ENCODE measurements around the gene KRTAP25-1. TPM values are rescaled to one million over a fixed set of nuclear protein-coding genes. Genes with fewer than 3 reads are reported as not detected.

Gene KRTAP25-1
- total RNA-seq (not detected), polyA plus RNA-seq (not detected), total RNA-seq (0 to 0.06 (median 0) reads per million in 6 experiments)

- no peak within 1 kb of the TSS for H3K27ac Mint-ChIP-seq
- H3K36me3 Mint-ChIP-seq: no peaks in the 10 kb centered on the region
- POLR2A ChIA-PET: no interaction called here
- peaks cover 0 to 5% (median 0%) of the 10 kb centered on the region in 9 donors for H3K9me3 Mint-ChIP-seq
- H3K4me3 Mint-ChIP-seq: no peak within 1 kb of the TSS
- no peaks in the 10 kb centered on the region for H3K4me1 Mint-ChIP-seq
- DNase-seq (no peak), ATAC-seq (no peak)
- H3K27me3 Mint-ChIP-seq: peaks cover 0 to 14% (median 3%) of the 10 kb centered on the region in 5 donors
Observed at GRCh38 chr21:30289215-30289614, at the start of gene KRTAP25-1. Gene KRTAP25-1 (minus strand): TSS chr21:30289514. CDS start chr21:30289490, 24 bp downstream.

GRCh38 chr21:30338717-30339116, 49.4 kb upstream of the KRTAP25-1 start:
- Mint-ChIP-seq H3K9me3 (no peaks in the 10 kb centered on the region), H3K4me3 (no peak overlapping the region), H3K4me1 (no peaks in the 10 kb centered on the region), H3K27ac (no peak overlapping the region), H3K36me3 (no peaks in the 10 kb centered on the region), H3K27me3 (peaks cover 3 to 10% (median 4%) of the 10 kb centered on the region in 5 donors)
- POLR2A ChIA-PET: interaction anchor here (0.7 kb wide), 2 partner anchors 25 to 95 kb away, joined by 3 to 6 read pairs; no protein-coding TSS in a partner anchor
- DNase-seq: no peak
- ATAC-seq: no peak

GRCh38 chr21:30337772-30338171, 48.5 kb upstream of the KRTAP25-1 start:
- no peak overlapping the region for H3K27ac Mint-ChIP-seq
- H3K4me3 Mint-ChIP-seq: no peak overlapping the region
- no peaks in the 10 kb centered on the region for H3K36me3 Mint-ChIP-seq
- H3K9me3 Mint-ChIP-seq: no peaks in the 10 kb centered on the region
- ATAC-seq: no peak
- peaks cover 3 to 10% (median 4%) of the 10 kb centered on the region in 5 donors for H3K27me3 Mint-ChIP-seq
- no peaks in the 10 kb centered on the region for H3K4me1 Mint-ChIP-seq
- POLR2A ChIA-PET: no interaction called here
- no peak for DNase-seq

GRCh38 chr21:30337276-30337744, 48.0 kb upstream of the KRTAP25-1 start, which contains the start of gene KRTAP27-1:
Gene KRTAP27-1 (minus strand): TSS chr21:30337694. CDS start chr21:30337668, 26 bp downstream.
- Mint-ChIP-seq H3K4me1 (no peaks in the 10 kb centered on the region), H3K4me3 (no peak within 1 kb of the TSS), H3K36me3 (no peaks in the 10 kb centered on the region), H3K27ac (no peak within 1 kb of the TSS), H3K27me3 (peaks cover 3 to 8% (median 4%) of the 10 kb centered on the region in 5 donors), H3K9me3 (no peaks in the 10 kb centered on the region)
- POLR2A ChIA-PET: no interaction called here
- ATAC-seq (no peak), DNase-seq (no peak)

- Mint-ChIP-seq H3K4me3 (no peak overlapping the region), H3K9me3 (no peaks in the 10 kb centered on the region), H3K4me1 (no peaks in the 10 kb centered on the region), H3K27ac (no peak overlapping the region), H3K36me3 (no peaks in the 10 kb centered on the region), H3K27me3 (peaks cover 0 to 2% (median 0%) of the 10 kb centered on the region in 5 donors)
- DNase-seq: no peak
- POLR2A ChIA-PET: no interaction called here
- ATAC-seq: no peak
Observed at GRCh38 chr21:30336596-30336995, 47.3 kb upstream of the KRTAP25-1 start.

- no peak overlapping the region for H3K27ac Mint-ChIP-seq
- POLR2A ChIA-PET: no interaction called here
- peaks cover 0 to 7% (median 0%) of the 10 kb centered on the region in 5 donors for H3K27me3 Mint-ChIP-seq
- no peaks in the 10 kb centered on the region for H3K9me3 Mint-ChIP-seq
- ATAC-seq (no peak), DNase-seq (no peak)
- H3K4me1 Mint-ChIP-seq: no peaks in the 10 kb centered on the region
- H3K36me3 Mint-ChIP-seq: no peaks in the 10 kb centered on the region
- no peak overlapping the region for H3K4me3 Mint-ChIP-seq
Observed at GRCh38 chr21:30333736-30334135, 44.4 kb upstream of the KRTAP25-1 start.

- Mint-ChIP-seq H3K27ac (no peak overlapping the region), H3K4me3 (no peak overlapping the region), H3K36me3 (no peaks in the 10 kb centered on the region), H3K9me3 (peaks cover 0 to 8% (median 0%) of the 10 kb centered on the region in 9 donors), H3K27me3 (peaks cover 0 to 8% (median 0%) of the 10 kb centered on the region in 5 donors), H3K4me1 (no peaks in the 10 kb centered on the region)
- POLR2A ChIA-PET: no interaction called here
- DNase-seq (no peak), ATAC-seq (no peak)
Observed at GRCh38 chr21:30332681-30333080, 43.4 kb upstream of the KRTAP25-1 start.

- peaks cover 0 to 19% (median 3%) of the 10 kb centered on the region in 5 donors for H3K27me3 Mint-ChIP-seq
- H3K4me1 Mint-ChIP-seq: no peaks in the 10 kb centered on the region
- peaks cover 0 to 31% (median 12%) of the 10 kb centered on the region in 9 donors for H3K9me3 Mint-ChIP-seq
- no peak for ATAC-seq
- H3K27ac Mint-ChIP-seq: no peak overlapping the region
- peaks cover 0 to 19% (median 0%) of the 10 kb centered on the region in 3 donors for H3K36me3 Mint-ChIP-seq
- DNase-seq: no peak
- POLR2A ChIA-PET: no interaction called here
- no peak overlapping the region for H3K4me3 Mint-ChIP-seq
Observed at GRCh38 chr21:30329203-30329875, 40.0 kb upstream of the KRTAP25-1 start.

GRCh38 chr21:30326390-30326789, 37.1 kb upstream of the KRTAP25-1 start:
- no peak overlapping the region for H3K4me3 Mint-ChIP-seq
- ATAC-seq: no peak
- no peak for DNase-seq
- no peak overlapping the region for H3K27ac Mint-ChIP-seq
- H3K4me1 Mint-ChIP-seq: no peaks in the 10 kb centered on the region
- POLR2A ChIA-PET: no interaction called here
- H3K27me3 Mint-ChIP-seq: peaks cover 0 to 22% (median 3%) of the 10 kb centered on the region in 5 donors
- H3K36me3 Mint-ChIP-seq: peaks cover 0 to 19% (median 0%) of the 10 kb centered on the region in 3 donors
- peaks cover 0 to 31% (median 15%) of the 10 kb centered on the region in 9 donors for H3K9me3 Mint-ChIP-seq

- no peaks in the 10 kb centered on the region for H3K4me1 Mint-ChIP-seq
- peaks cover 0 to 12% (median 2%) of the 10 kb centered on the region in 5 donors for H3K27me3 Mint-ChIP-seq
- H3K4me3 Mint-ChIP-seq: no peak within 1 kb of the TSS
- POLR2A ChIA-PET: no interaction called here
- DNase-seq: no peak
- H3K36me3 Mint-ChIP-seq: peaks cover 0 to under 1% (median 0%) of the 10 kb centered on the region in 3 donors
- no peak for ATAC-seq
- H3K27ac Mint-ChIP-seq: no peak within 1 kb of the TSS
- peaks cover 0 to 13% (median 0%) of the 10 kb centered on the region in 9 donors for H3K9me3 Mint-ChIP-seq
Observed at GRCh38 chr21:30320215-30320614, 30.9 kb upstream of the KRTAP25-1 start, which contains the start of gene KRTAP26-1. Gene KRTAP26-1 (minus strand): TSS chr21:30320315. CDS start chr21:30320035, 280 bp downstream.

- no peaks in the 10 kb centered on the region for H3K36me3 Mint-ChIP-seq
- no peak for ATAC-seq
- H3K4me1 Mint-ChIP-seq: no peaks in the 10 kb centered on the region
- H3K27ac Mint-ChIP-seq: no peak overlapping the region
- H3K27me3 Mint-ChIP-seq: peaks cover 0 to 20% (median 2%) of the 10 kb centered on the region in 5 donors
- no peak overlapping the region for H3K4me3 Mint-ChIP-seq
- peaks cover 0 to 13% (median 0%) of the 10 kb centered on the region in 9 donors for H3K9me3 Mint-ChIP-seq
- POLR2A ChIA-PET: no interaction called here
- no peak for DNase-seq
Observed at GRCh38 chr21:30315701-30316100, 26.4 kb upstream of the KRTAP25-1 start.

GRCh38 chr21:30306884-30307283, 17.6 kb upstream of the KRTAP25-1 start:
- Mint-ChIP-seq H3K27me3 (peaks cover 0 to 1% (median 0%) of the 10 kb centered on the region in 5 donors), H3K4me3 (no peak overlapping the region), H3K36me3 (no peaks in the 10 kb centered on the region), H3K9me3 (peaks cover 0 to 6% (median 0%) of the 10 kb centered on the region in 9 donors), H3K4me1 (no peaks in the 10 kb centered on the region), H3K27ac (peak overlapping the region in 1 of 10 donors; percentile 20)
- POLR2A ChIA-PET: no interaction called here
- no peak for ATAC-seq
- no peak for DNase-seq

GRCh38 chr21:30305136-30305535, 15.8 kb upstream of the KRTAP25-1 start:
- POLR2A ChIA-PET: no interaction called here
- no peaks in the 10 kb centered on the region for H3K36me3 Mint-ChIP-seq
- no peaks in the 10 kb centered on the region for H3K4me1 Mint-ChIP-seq
- H3K9me3 Mint-ChIP-seq: peaks cover 0 to 17% (median 7%) of the 10 kb centered on the region in 9 donors
- DNase-seq (no peak), ATAC-seq (no peak)
- no peak overlapping the region for H3K4me3 Mint-ChIP-seq
- no peak overlapping the region for H3K27ac Mint-ChIP-seq
- H3K27me3 Mint-ChIP-seq: peaks cover 0 to 1% (median 0%) of the 10 kb centered on the region in 5 donors

All from naive thymus-derived CD8-positive, alpha-beta T cell (primary cell).